ENCODE measurements around the gene ZNF462.

DNA sequence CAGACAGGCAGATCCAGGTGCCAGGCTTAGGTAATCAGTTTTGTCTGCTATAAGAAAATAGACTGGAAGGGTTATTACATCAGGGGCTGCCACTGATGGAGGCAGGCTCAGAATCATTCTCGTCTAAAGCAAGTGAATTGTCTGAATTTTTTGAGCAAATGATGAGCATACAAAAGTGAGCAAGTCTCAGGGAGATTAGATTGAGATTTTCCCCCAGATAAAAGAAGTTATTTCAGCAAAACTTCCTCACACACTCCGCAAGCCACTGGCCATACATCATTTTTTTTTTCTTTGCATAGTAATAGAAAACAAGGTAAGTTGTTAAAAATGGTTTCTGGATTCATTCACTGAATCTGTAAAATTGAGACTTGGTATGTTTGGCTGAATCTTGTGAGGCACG, 52.9 kb downstream of the ZNF462 start:
- TF ChIP-seq, protein P1, sequence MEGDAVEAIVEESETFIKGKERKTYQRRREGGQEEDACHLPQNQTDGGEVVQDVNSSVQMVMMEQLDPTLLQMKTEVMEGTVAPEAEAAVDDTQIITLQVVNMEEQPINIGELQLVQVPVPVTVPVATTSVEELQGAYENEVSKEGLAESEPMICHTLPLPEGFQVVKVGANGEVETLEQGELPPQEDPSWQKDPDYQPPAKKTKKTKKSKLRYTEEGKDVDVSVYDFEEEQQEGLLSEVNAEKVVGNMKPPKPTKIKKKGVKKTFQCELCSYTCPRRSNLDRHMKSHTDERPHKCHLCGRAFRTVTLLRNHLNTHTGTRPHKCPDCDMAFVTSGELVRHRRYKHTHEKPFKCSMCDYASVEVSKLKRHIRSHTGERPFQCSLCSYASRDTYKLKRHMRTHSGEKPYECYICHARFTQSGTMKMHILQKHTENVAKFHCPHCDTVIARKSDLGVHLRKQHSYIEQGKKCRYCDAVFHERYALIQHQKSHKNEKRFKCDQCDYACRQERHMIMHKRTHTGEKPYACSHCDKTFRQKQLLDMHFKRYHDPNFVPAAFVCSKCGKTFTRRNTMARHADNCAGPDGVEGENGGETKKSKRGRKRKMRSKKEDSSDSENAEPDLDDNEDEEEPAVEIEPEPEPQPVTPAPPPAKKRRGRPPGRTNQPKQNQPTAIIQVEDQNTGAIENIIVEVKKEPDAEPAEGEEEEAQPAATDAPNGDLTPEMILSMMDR (CRISPR knock-in tag; IDR thresholded peaks at IDR 0.05) = no peak
- no peak for TF ChIP-seq RFX5 (IDR thresholded peaks at IDR 0.05; ENCODE audit: low read depth, low read length)
- TF ChIP-seq SIN3A (IDR thresholded peaks at IDR 0.05; ENCODE audit: borderline replicate concordance, low read depth, low read length) = no peak
- TF ChIP-seq REST (IDR thresholded peaks at IDR 0.05; ENCODE audit: borderline replicate concordance in 1 of 2, low read depth in 1 of 2, low read length in 2 of 2) = no peak
- TF ChIP-seq, protein P2, sequence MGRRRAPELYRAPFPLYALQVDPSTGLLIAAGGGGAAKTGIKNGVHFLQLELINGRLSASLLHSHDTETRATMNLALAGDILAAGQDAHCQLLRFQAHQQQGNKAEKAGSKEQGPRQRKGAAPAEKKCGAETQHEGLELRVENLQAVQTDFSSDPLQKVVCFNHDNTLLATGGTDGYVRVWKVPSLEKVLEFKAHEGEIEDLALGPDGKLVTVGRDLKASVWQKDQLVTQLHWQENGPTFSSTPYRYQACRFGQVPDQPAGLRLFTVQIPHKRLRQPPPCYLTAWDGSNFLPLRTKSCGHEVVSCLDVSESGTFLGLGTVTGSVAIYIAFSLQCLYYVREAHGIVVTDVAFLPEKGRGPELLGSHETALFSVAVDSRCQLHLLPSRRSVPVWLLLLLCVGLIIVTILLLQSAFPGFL (CRISPR knock-in tag; IDR thresholded peaks at IDR 0.05) = no peak
- TF ChIP-seq, protein P3, sequence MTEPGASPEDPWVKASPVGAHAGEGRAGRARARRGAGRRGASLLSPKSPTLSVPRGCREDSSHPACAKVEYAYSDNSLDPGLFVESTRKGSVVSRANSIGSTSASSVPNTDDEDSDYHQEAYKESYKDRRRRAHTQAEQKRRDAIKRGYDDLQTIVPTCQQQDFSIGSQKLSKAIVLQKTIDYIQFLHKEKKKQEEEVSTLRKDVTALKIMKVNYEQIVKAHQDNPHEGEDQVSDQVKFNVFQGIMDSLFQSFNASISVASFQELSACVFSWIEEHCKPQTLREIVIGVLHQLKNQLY (CRISPR knock-in tag; IDR thresholded peaks at IDR 0.05) = no peak
- no peak for TF ChIP-seq ZNF639 (CRISPR knock-in tag; conservative IDR thresholded peaks at IDR 0.05)
- no peak for TF ChIP-seq ZNF317 (CRISPR knock-in tag; IDR thresholded peaks at IDR 0.05)
- no peak for TF ChIP-seq HDAC1 (CRISPR knock-in tag; IDR thresholded peaks at IDR 0.05)
- no peak for TF ChIP-seq ZFP1 (CRISPR knock-in tag; IDR thresholded peaks at IDR 0.05)
